Measurements from ENCODE around the gene SERPINA7.

DNA sequence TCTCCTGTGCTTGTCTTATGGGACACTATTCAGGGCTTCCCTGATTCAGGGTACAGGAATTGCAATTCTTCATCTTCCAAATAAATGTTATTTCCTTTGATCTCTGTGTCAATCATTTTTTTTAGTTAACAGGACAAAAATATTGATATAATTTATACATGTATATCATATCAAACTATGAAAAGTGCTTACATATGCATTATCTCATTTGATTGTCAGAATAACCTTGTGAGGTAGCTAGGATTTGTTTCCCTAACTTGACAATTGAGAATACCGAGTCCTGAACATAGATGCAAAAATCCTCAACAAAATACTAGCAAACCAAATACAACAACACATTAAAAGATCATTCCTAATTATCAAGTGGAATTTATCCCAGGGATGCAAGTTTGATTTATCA, 11.5 kb upstream of the SERPINA7 start:
- TF ChIP-seq, protein P1, sequence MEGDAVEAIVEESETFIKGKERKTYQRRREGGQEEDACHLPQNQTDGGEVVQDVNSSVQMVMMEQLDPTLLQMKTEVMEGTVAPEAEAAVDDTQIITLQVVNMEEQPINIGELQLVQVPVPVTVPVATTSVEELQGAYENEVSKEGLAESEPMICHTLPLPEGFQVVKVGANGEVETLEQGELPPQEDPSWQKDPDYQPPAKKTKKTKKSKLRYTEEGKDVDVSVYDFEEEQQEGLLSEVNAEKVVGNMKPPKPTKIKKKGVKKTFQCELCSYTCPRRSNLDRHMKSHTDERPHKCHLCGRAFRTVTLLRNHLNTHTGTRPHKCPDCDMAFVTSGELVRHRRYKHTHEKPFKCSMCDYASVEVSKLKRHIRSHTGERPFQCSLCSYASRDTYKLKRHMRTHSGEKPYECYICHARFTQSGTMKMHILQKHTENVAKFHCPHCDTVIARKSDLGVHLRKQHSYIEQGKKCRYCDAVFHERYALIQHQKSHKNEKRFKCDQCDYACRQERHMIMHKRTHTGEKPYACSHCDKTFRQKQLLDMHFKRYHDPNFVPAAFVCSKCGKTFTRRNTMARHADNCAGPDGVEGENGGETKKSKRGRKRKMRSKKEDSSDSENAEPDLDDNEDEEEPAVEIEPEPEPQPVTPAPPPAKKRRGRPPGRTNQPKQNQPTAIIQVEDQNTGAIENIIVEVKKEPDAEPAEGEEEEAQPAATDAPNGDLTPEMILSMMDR (IDR thresholded peaks at IDR 0.05; ENCODE audit: insufficient read depth, low read length) = no peak
- TF ChIP-seq, protein P2, sequence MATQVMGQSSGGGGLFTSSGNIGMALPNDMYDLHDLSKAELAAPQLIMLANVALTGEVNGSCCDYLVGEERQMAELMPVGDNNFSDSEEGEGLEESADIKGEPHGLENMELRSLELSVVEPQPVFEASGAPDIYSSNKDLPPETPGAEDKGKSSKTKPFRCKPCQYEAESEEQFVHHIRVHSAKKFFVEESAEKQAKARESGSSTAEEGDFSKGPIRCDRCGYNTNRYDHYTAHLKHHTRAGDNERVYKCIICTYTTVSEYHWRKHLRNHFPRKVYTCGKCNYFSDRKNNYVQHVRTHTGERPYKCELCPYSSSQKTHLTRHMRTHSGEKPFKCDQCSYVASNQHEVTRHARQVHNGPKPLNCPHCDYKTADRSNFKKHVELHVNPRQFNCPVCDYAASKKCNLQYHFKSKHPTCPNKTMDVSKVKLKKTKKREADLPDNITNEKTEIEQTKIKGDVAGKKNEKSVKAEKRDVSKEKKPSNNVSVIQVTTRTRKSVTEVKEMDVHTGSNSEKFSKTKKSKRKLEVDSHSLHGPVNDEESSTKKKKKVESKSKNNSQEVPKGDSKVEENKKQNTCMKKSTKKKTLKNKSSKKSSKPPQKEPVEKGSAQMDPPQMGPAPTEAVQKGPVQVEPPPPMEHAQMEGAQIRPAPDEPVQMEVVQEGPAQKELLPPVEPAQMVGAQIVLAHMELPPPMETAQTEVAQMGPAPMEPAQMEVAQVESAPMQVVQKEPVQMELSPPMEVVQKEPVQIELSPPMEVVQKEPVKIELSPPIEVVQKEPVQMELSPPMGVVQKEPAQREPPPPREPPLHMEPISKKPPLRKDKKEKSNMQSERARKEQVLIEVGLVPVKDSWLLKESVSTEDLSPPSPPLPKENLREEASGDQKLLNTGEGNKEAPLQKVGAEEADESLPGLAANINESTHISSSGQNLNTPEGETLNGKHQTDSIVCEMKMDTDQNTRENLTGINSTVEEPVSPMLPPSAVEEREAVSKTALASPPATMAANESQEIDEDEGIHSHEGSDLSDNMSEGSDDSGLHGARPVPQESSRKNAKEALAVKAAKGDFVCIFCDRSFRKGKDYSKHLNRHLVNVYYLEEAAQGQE (IDR thresholded peaks at IDR 0.05; ENCODE audit: insufficient replicate concordance, low read depth) = no peak
- no peak for TF ChIP-seq POLR2AphosphoS5 (IDR thresholded peaks at IDR 0.05; ENCODE audit: low read depth)

All from HL-60 (cell line).